Tibial artery (tissue), 4 donors: ENCODE measurements around the gene ACAN.

Experiments used
- DNase-seq, 2 donors: peaks; one replicate each; pipeline ENCODE4 v3.0.0-alpha.2; 2019
- H3K27ac ChIP-seq, 2 donors: fragments of 200-600 bp; sonication (generic) in 1 of 2; 1 replicate in 1 of 2; 2 replicates in 1 of 2; pipeline ENCODE4 v1.5.1; 2018 to 2019; ENCODE audit warnings: mild to moderate bottlenecking in 1 of 2
- H3K27me3 ChIP-seq, 2 donors: fragments of 200-600 bp; sonication (generic) in 1 of 2; one replicate each; pipeline versions ENCODE4 v1.5.1 to v1.6.0; 2016 to 2019
- H3K36me3 ChIP-seq, 3 donors: fragments of 200-600 bp; sonication (generic) in 2 of 3; one replicate each; pipeline ENCODE4 v1.5.1; 2016 to 2019; ENCODE audit warnings: mild to moderate bottlenecking in 2 of 3
- H3K4me1 ChIP-seq, 4 donors: fragments of 200-600 bp; sonication (generic) in 2 of 4; 1 replicate in 3 of 4; 2 replicates in 1 of 4; pipeline ENCODE4 v1.5.1; 2016 to 2019
- H3K4me3 ChIP-seq, 2 donors: fragments of 200-600 bp; sonication (generic) in 1 of 2; 1 replicate in 1 of 2; 2 replicates in 1 of 2; pipeline ENCODE4 v1.5.1; 2018 to 2019; ENCODE audit warnings: mild to moderate bottlenecking in 2 of 2
- H3K9me3 ChIP-seq, 3 donors: fragments of 200-600 bp; sonication (generic) in 1 of 3; one replicate each; pipeline ENCODE4 v1.5.1; 2016 to 2019
- intact Hi-C: fragments of 100-400 bp; cut with DNase I; formaldehyde crosslinking; loops from one replicate; pipeline ENCODE4 v1.15.0; 2023; ENCODE audit warnings: low total_unique reads
- TF ChIP-seq, protein P1 (sequence below), 2 experiments: fragments of 200-600 bp in 1 of 2; fragments of 450-650 bp in 1 of 2; IDR thresholded peaks; one replicate each; pipeline ENCODE4 v1.5.1; 2017 to 2019; ENCODE audit warnings: antibody characterized with exemption in 2 of 2, mild to moderate bottlenecking in 1 of 2, moderate library complexity in 1 of 2

ACAN gene

DNA sequence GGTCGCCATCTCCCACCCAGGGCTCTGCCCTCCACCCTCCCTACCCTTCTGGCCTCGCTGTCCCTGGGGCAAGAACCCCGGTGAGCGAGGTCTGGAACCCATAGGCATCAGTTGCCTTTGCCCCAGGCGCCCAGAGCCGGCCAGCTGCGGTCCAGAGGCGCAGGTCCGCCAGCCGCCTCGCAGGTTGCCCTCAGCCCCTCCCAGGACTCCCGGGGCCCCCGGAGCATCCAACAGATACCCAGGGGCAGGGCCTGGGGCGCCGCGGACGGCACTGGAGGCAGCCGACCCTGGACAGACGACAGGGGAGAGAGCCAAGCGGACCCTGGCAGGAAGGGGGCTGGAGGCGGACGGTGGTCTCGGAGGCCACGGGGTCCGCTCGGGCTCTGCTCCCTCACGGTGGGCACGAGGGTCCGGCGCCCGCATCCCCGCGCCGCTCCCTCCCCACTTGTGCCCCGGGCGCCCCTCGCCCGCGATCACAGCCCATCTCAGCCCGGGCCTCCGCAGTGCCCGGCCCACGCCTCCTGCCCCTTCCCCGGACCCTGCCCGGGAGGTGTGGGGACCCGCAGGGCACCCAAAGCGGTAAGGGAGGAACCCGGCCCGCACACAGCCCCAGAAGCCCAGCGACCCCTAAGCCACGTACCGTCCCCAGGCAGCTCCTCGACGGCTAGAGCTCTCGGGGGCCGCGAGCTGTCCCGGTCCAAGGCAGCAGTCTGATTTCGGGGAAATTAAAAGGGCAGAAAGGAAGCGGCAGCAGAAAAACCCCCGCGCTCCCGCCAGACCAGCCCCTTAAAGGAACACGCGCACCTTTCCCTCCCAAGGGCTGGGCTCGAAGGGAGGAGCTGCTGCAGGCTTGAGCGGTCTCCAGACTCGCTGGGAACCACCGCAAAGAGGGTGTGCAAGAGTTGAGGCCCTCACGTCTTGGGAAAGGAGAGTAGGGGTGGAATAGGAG lies 91.9 kb downstream of the ACAN start, which contains the start of gene HAPLN3:
TSS of gene HAPLN3 (minus strand) at position 726 of the 949 bp plus-strand sequence. CDS start 8,246 bp downstream, outside the sequence.
- peak within 1 kb of the TSS; percentile 61 to 82 for H3K4me3 ChIP-seq
- TF ChIP-seq, protein P1, sequence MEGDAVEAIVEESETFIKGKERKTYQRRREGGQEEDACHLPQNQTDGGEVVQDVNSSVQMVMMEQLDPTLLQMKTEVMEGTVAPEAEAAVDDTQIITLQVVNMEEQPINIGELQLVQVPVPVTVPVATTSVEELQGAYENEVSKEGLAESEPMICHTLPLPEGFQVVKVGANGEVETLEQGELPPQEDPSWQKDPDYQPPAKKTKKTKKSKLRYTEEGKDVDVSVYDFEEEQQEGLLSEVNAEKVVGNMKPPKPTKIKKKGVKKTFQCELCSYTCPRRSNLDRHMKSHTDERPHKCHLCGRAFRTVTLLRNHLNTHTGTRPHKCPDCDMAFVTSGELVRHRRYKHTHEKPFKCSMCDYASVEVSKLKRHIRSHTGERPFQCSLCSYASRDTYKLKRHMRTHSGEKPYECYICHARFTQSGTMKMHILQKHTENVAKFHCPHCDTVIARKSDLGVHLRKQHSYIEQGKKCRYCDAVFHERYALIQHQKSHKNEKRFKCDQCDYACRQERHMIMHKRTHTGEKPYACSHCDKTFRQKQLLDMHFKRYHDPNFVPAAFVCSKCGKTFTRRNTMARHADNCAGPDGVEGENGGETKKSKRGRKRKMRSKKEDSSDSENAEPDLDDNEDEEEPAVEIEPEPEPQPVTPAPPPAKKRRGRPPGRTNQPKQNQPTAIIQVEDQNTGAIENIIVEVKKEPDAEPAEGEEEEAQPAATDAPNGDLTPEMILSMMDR (IDR thresholded peaks at IDR 0.05), result no peak
- H3K4me1 ChIP-seq, result peaks cover 0 to 64% (median 49%) of the 10 kb centered on the region in 4 donors
- intact Hi-C loops, result loop anchor here (5.0 to 10.0 kb wide), 2 partner anchors 282 to 350 kb away; partner anchors contain the start of gene FANCI
- peak in 1 of 2 donors; percentile 82 for DNase-seq
- peaks cover 15 to 16% (median 16%) of the 10 kb centered on the region in 3 donors for H3K36me3 ChIP-seq
- no peaks in the 10 kb centered on the region for H3K27me3 ChIP-seq
- peak within 1 kb of the TSS; percentile 78 to 87 for H3K27ac ChIP-seq
- no peaks in the 10 kb centered on the region for H3K9me3 ChIP-seq

DNA sequence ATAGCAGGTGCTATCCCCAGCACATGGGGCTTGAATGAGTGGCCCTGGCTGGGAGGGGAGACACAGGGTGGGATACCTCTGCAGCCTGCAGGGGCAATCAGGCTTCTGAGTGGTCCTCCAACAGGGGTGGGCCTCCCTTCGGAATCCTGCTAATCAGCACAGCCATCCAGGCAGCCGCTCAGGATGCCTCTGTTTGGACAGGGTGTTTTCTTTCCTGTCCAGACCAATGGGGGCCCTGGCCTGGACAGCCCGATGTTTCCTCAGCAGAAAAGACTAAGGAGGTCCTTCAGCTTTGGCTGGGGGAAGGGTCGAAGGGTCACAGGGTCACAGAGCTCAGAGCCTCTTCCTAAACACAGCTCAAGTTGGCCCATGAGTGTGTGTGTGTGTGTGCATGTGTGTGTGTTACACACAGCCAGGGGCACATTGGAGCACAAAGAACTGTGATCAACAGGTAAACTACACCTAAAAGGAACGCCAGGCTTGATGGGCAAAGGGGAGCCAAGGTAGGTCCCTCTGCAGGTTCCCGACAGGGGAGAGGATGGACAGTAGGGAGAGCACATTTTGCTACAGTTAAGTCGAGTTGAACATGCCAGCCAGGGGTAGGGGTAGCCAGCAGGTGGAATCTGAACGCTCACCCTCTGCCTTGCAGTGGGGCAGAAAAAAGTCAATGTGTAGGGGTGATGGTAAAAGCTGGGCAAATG lies 93.2 kb downstream of the ACAN start:
- H3K27ac ChIP-seq, result peak overlapping the region; percentile 78 to 87
- intact Hi-C loops, result loop anchor here (10.0 kb wide), 1 partner anchor 348 kb away; the partner anchor contains the start of gene FANCI

DNA sequence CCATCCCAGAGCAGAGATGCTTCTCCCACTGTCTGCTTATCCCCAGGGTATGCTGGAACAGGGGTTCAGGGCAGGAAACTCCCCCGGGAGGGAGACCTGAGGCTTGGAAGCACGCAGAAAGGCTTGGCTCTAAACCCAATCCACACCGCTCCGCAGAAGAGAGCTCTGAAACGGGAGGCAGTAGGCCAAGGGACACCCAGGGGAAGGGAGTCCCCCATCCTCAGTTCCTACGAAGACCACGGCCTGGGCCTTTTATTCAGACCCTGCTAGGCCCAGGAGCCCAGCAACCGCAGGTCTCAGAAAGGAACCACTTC lies 93.9 kb downstream of the ACAN start:
- DNase-seq, result no peak
- Histone ChIP-seq H3K27ac (peak overlapping the region; percentile 78 to 87), H3K4me3 (peak overlapping the region in 1 of 2 donors; percentile 15), H3K36me3 (peaks cover 27 to 36% (median 35%) of the 10 kb centered on the region in 3 donors), H3K4me1 (peaks cover 0 to 84% (median 65%) of the 10 kb centered on the region in 4 donors), H3K9me3 (no peaks in the 10 kb centered on the region), H3K27me3 (no peaks in the 10 kb centered on the region)
- intact Hi-C loops, result loop anchor here (10.0 kb wide), 1 partner anchor 348 kb away; the partner anchor contains the start of gene FANCI
- TF ChIP-seq, protein P1 (IDR thresholded peaks at IDR 0.05), result no peak

More for the DNA sequence above, 93.2 kb downstream of the ACAN start:
- TF ChIP-seq, protein P1 (IDR thresholded peaks at IDR 0.05), result no peak
- peaks cover 22 to 30% (median 29%) of the 10 kb centered on the region in 3 donors for H3K36me3 ChIP-seq
- DNase-seq, result no peak
- no peaks in the 10 kb centered on the region for H3K9me3 ChIP-seq
- H3K27me3 ChIP-seq, result no peaks in the 10 kb centered on the region
- H3K4me3 ChIP-seq, result no peak overlapping the region
- H3K4me1 ChIP-seq, result peaks cover 0 to 78% (median 59%) of the 10 kb centered on the region in 4 donors

DNA sequence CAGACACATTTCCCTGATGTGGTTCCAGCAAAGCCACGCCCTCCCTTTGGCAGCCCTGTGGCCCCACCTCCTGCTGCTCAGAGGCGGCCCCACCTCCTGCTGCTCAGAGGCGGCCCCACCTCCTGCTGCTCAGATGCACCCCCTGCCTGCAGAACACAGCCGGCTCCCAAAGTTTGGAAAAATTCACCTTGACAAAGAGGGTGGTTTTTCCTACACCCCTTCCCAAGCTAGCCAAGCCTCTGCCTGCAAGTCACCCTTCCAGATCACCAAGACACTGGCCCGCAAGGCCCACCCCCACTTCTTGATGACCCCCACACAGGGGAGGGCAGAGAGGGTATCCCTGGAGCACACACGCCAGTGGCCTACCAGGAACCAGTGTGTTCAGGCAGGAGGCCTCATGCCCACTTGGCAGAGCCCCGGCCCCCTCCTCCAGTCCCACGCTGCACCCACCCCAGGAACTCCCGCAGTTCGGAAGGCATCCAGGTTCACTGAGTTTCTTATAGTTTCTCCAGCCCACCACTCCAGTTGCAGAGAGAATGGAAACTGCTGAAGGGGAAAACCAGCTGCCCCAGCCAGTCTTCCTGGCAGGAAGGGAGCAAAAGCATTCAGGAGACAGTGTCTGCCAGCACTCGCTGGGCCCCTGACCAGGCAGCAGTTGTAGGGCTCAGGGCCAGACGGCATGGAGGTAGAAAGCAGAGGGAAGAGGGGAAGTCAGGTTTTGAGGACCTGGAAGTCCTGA lies 94.4 kb downstream of the ACAN start:
- Histone ChIP-seq H3K9me3 (no peaks in the 10 kb centered on the region), H3K4me1 (peaks cover 0 to 85% (median 70%) of the 10 kb centered on the region in 4 donors), H3K27me3 (no peaks in the 10 kb centered on the region), H3K4me3 (peak overlapping the region in 1 of 2 donors; percentile 15), H3K36me3 (peaks cover 31 to 41% (median 41%) of the 10 kb centered on the region in 3 donors), H3K27ac (peak overlapping the region; percentile 78 to 87)
- DNase-seq, result peak; percentile 82 to 95
- intact Hi-C loops, result loop anchor here (10.0 kb wide), 1 partner anchor 347 kb away; the partner anchor contains the start of gene FANCI
- TF ChIP-seq, protein P1 (IDR thresholded peaks at IDR 0.05), result peak; percentile 61 to 72

DNA sequence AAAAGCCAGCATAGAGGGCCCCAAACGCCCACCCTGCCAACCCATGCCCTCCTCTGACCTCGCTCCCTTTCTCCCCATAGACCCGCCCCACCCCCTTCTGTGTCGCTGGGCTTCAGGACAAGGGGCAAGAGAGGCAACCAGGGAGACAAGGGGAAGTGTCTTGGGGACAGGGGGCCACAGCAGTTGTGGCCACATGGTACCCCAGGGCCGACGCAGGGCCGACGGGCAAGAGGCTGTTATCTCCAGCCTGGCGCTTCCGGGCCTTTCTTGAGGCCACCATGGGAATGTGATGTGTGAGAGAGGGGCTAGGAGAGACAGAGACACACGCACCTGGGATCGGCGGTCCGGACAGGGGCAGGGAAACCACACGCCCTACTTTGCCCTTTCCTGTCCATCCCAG lies 95.5 kb downstream of the ACAN start:
- TF ChIP-seq, protein P1 (IDR thresholded peaks at IDR 0.05), result no peak
- no peaks in the 10 kb centered on the region for H3K9me3 ChIP-seq
- H3K36me3 ChIP-seq, result peaks cover 41 to 52% (median 52%) of the 10 kb centered on the region in 3 donors
- H3K27me3 ChIP-seq, result no peaks in the 10 kb centered on the region
- no peak overlapping the region for H3K4me3 ChIP-seq
- intact Hi-C loops, result loop anchor here (10.0 kb wide), 1 partner anchor 346 kb away; the partner anchor contains the start of gene FANCI
- peak overlapping the region; percentile 78 to 87 for H3K27ac ChIP-seq
- H3K4me1 ChIP-seq, result peaks cover 0 to 96% (median 74%) of the 10 kb centered on the region in 4 donors
- no peak for DNase-seq
